ENCODE measurements around the gene IQCC.

DNA sequence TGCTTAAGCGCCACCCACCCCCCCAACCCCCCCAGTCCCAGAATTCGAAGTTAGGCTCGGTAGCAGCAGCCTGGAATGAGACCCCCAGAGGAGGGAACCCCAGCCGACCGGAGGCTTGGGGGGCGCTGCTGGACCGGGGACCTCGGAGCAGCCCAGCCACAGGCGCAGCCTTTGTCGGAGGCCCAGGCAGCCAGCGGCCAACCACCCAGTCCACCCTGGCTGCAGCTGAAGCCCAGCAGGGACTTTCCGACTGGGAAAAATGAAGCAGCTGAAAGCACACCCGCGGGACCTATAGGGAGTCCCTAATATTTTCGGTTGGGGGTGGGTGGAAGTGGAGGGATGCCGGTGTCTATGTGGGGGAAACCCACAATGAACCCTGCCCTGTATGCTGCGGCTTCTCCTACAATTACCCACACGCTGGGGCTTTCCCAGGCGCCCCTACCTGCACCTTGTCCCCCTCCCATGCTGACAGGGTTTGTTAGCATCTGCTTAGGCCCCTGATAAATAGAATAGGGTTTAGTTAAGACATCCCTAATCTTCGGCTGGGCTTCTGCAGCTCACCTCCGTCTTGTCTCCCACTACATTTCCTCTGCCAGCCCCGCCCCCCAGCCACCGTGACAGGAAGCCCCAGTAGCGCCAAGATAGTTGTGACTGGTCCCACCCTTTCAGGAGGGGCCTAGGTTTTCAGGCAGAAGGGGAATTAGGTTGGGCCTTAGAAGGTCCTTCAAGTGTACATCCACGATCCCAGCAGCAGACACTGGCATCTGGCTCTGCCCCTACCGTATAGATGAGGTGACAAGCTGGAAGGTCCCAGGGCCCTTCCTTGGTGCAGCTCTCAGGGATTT, 4.2 kb upstream of the IQCC start:
- peak; percentile 74 for TF ChIP-seq POLR2A (IDR thresholded peaks at IDR 0.05; ENCODE audit: low read length)
- no peak for TF ChIP-seq GATA1 (IDR thresholded peaks at IDR 0.05; ENCODE audit: low read depth, low read length)

Data from erythroblast (primary cell).